ENCODE data around the gene FXYD5. TPM values are rescaled to one million over a fixed set of nuclear protein-coding genes. Genes with fewer than 3 reads are reported as not detected.
A peak's percentile ranks its signal among the peaks of the same experiment; 100 is the strongest.

FXYD5 gene
- polyA plus RNA-seq, 2 of the 4 experiments (the other 2 are of a cell fraction) = 70.8 to 113 TPM

- H3K4me2 ChIP-seq = peak overlapping the region; percentile 23; the same call in 2 of the 3 replicates
- TF ChIP-seq EHF (CRISPR knock-in tag; IDR thresholded peaks at IDR 0.05) = no peak
- no peak for TF ChIP-seq HES2 (IDR thresholded peaks at IDR 0.05)
- peak; percentile 93 for TF ChIP-seq RFX5 (IDR thresholded peaks at IDR 0.05)
- ChIA-PET CTCF (interaction anchor here (1.0 to 9.4 kb wide), 11 partner anchors 9 to 504 kb away, joined by 3 to 163 read pairs (median 6); partner anchors contain the start of genes FXYD5, LGI4 and USF2), POLR2A (no interaction called here)
- H3K4me1 ChIP-seq = peaks cover 46% of the 10 kb centered on the region
- DNase-seq (ENCODE audit: low read depth in 1 of 2, low spot score in 1 of 2) = peak; percentile 92
- ATAC-seq = peak; percentile 10 to 21; a peak in 3 of 6 replicates
- FAIRE-seq = peak; percentile 49
- H3K27ac ChIP-seq = no peak overlapping the region
- 20% methylated on average over 13 of the region's 15 CpGs for WGBS (ENCODE audit: missing lambda C conversion rate)
- no peaks in the 10 kb centered on the region for H3K9me3 ChIP-seq
- no peak overlapping the region for H3K4me3 ChIP-seq
These were observed 9.7 kb upstream of the FXYD5 start for GRCh38 chr19:35144600-35145436.

DNA sequence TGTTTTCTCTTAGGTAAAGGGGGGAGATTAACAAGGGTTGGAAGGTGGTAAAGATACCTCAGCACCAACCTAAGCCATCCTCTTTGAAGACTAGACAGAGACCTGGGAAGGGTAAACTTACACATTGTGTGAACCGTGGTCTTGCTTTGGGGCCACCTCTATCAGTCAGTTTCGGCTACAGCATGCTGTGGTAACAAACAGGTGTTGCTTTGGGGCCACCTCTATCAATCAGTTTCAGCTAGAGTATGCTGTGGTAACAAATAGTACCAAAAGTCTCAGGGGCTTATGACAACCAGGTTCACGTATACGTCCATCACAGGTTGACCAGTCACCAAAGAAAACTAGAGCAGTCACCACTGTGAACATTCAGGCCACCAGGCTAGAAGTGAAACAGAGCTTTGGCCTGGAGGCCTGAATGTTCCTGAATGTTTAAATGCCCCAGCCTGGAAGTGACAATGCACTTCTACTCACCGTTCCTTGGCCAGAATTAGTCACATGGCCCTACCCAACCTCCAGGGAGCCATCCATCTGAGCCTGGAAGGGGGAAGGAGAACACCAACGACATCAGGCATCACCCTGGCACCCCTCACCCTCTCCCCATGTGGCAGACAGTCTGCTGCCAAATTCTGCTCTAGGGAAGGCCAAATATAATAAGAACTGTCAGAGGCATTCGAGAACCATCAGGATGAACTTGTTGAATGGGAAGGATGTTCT lies 7.6 kb upstream of the FXYD5 start:
- no peak for ATAC-seq

GRCh38 chr19:35149463-35149862 lies 5.1 kb upstream of the FXYD5 start:
- TF ChIP-seq HOXA7 (CRISPR knock-in tag; IDR thresholded peaks at IDR 0.05) (no peak), FOSB (CRISPR knock-in tag; IDR thresholded peaks at IDR 0.05) (no peak)
- ATAC-seq (no peak), FAIRE-seq (no peak), DNase-seq (ENCODE audit: low read depth in 1 of 2, low spot score in 1 of 2) (no peak)
- Histone ChIP-seq H3K4me1 (peaks cover 14% of the 10 kb centered on the region), H3K27ac (no peak overlapping the region), H3K4me3 (no peak overlapping the region), H3K9me3 (no peaks in the 10 kb centered on the region), H3K4me2 (no peak overlapping the region)
- POLR2A ChIA-PET = no interaction called here
- 86% methylated on average over 3 of the region's 3 CpGs for WGBS (ENCODE audit: missing lambda C conversion rate)
- CTCF ChIA-PET = interaction anchor here (1.2 to 9.4 kb wide), 11 partner anchors 8 to 105 kb away, joined by 3 to 163 read pairs (median 5); partner anchors contain the start of genes FXYD3, FXYD5 and LGI4

More for the DNA sequence above, 7.6 kb upstream of the FXYD5 start:
- H3K9me3 ChIP-seq = no peaks in the 10 kb centered on the region
- FAIRE-seq = peak; percentile 70
- peaks cover 36% of the 10 kb centered on the region for H3K4me1 ChIP-seq
- POLR2A ChIA-PET = no interaction called here
- no peak overlapping the region for H3K27ac ChIP-seq
- no peak for DNase-seq (ENCODE audit: low read depth in 1 of 2, low spot score in 1 of 2)
- no peak for TF ChIP-seq HOXB13 (CRISPR knock-in tag; IDR thresholded peaks at IDR 0.05; ENCODE audit: low read depth)
- TF ChIP-seq EHMT2 (IDR thresholded peaks at IDR 0.05; ENCODE audit: low read depth) = no peak
- no peak for TF ChIP-seq MAZ (IDR thresholded peaks at IDR 0.05; ENCODE audit: borderline replicate concordance, low read depth, low read length)
- TF ChIP-seq RNF2 (IDR thresholded peaks at IDR 0.05; ENCODE audit: borderline replicate concordance, low read depth) = no peak
- no peak for TF ChIP-seq CHD4 (IDR thresholded peaks at IDR 0.05; ENCODE audit: borderline replicate concordance)
- TF ChIP-seq JUN (IDR thresholded peaks at IDR 0.05) = no peak
- no peak for TF ChIP-seq PBX3 (IDR thresholded peaks at IDR 0.05)
- TF ChIP-seq KDM1A (IDR thresholded peaks at IDR 0.05; ENCODE audit: low read depth) = no peak
- no peak for TF ChIP-seq ZFP36 (IDR thresholded peaks at IDR 0.05; ENCODE audit: borderline replicate concordance, partially characterized antibody)
- no peak for TF ChIP-seq FOXS1 (CRISPR knock-in tag; IDR thresholded peaks at IDR 0.05)
- TF ChIP-seq CHD2 (IDR thresholded peaks at IDR 0.05; ENCODE audit: low read length, partially characterized antibody) = no peak
- no peak for TF ChIP-seq HDAC2 (IDR thresholded peaks at IDR 0.05)
- H3K4me3 ChIP-seq = no peak overlapping the region
- 78% methylated on average over 7 of the region's 7 CpGs for WGBS (ENCODE audit: missing lambda C conversion rate)
- no peak overlapping the region for H3K4me2 ChIP-seq
- CTCF ChIA-PET = interaction anchor here (1.0 to 9.4 kb wide), 6 partner anchors 11 to 80 kb away, joined by 3 to 163 read pairs (median 6); partner anchors contain the start of genes FXYD5 and LGI4
